ENCODE measurements around the gene STON2.

GRCh38 chr14:81440041-81440440 lies 39.9 kb upstream of the STON2 start:
- TF ChIP-seq JUNB (CRISPR knock-in tag; IDR thresholded peaks at IDR 0.05; ENCODE audit: borderline replicate concordance) (no peak), ZNF24 (IDR thresholded peaks at IDR 0.05) (no peak), ZNF768 (CRISPR knock-in tag; IDR thresholded peaks at IDR 0.05) (no peak), SIN3B (IDR thresholded peaks at IDR 0.05; ENCODE audit: low read length) (no peak), XRCC5 (optimal IDR thresholded peaks at IDR 0.05; ENCODE audit: low read length) (no peak), NR2F1 (CRISPR knock-in tag; IDR thresholded peaks at IDR 0.05) (no peak), ZFX (CRISPR knock-in tag; IDR thresholded peaks at IDR 0.05; ENCODE audit: low read depth) (no peak), SRSF9 (IDR thresholded peaks at IDR 0.05; ENCODE audit: borderline replicate concordance, insufficient read depth, low read depth, low read length, poor library complexity, severe bottlenecking) (no peak), SOX5 (CRISPR knock-in tag; IDR thresholded peaks at IDR 0.05; ENCODE audit: borderline replicate concordance) (no peak)
